H9 (cell line): ENCODE measurements around the gene IGF2R. TPM values are rescaled to one million over a fixed set of nuclear protein-coding genes. Genes with fewer than 3 reads are reported as not detected.

Source experiments
- DNase-seq: peaks from one replicate; pipeline ENCODE4 v3.0.0-alpha.2; 2017
- H2AFZ ChIP-seq: one replicate; pipeline ENCODE4 v1.6.1; 2013; ENCODE audit warnings: mild to moderate bottlenecking, low read length, control low read depth, moderate library complexity
- H2AK5ac ChIP-seq: 2 replicates; pipeline ENCODE4 v1.6.1; 2013; ENCODE audit warnings: low read length, control low read depth, mixed read lengths; ENCODE audit not compliant: insufficient read length
- H2BK120ac ChIP-seq: one replicate; pipeline ENCODE4 v1.6.1; 2013; ENCODE audit warnings: low read depth, mild to moderate bottlenecking, low read length, control low read depth, inconsistent platforms; ENCODE audit not compliant: poor library complexity, severe bottlenecking
- H2BK12ac ChIP-seq: 2 replicates; pipeline ENCODE4 v1.6.1; 2013; ENCODE audit warnings: low read length, control low read depth, mixed read lengths, low read depth; ENCODE audit not compliant: insufficient read length
- H2BK15ac ChIP-seq: 2 replicates; pipeline ENCODE4 v1.6.1; 2013; ENCODE audit warnings: low read depth, low read length, control low read depth
- H2BK20ac ChIP-seq: one replicate; pipeline ENCODE4 v1.6.1; 2013; ENCODE audit warnings: low read depth, mild to moderate bottlenecking, low read length, control low read depth, inconsistent platforms; ENCODE audit not compliant: poor library complexity, severe bottlenecking
- H2BK5ac ChIP-seq: 2 replicates; pipeline ENCODE4 v1.6.1; 2013; ENCODE audit warnings: low read length, control low read depth, mixed read lengths; ENCODE audit not compliant: insufficient read length
- H3K14ac ChIP-seq: 2 replicates; pipeline ENCODE4 v1.6.1; 2013; ENCODE audit warnings: low read length, control low read depth; ENCODE audit not compliant: insufficient read depth
- H3K18ac ChIP-seq: 2 replicates; pipeline ENCODE4 v1.6.1; 2013; ENCODE audit warnings: low read depth, mild to moderate bottlenecking, mixed read lengths, low read length, control low read depth; ENCODE audit not compliant: insufficient read length
- H3K23ac ChIP-seq: 2 replicates; pipeline ENCODE4 v1.6.1; 2013; ENCODE audit warnings: low read length, control low read depth, mixed read lengths, low read depth; ENCODE audit not compliant: insufficient read length
- H3K23me2 ChIP-seq: 2 replicates; pipeline ENCODE4 v1.6.1; 2013; ENCODE audit warnings: low read depth, mild to moderate bottlenecking, mixed read lengths, low read length, control low read depth; ENCODE audit not compliant: insufficient read length, poor library complexity, severe bottlenecking
- H3K27ac ChIP-seq: 2 replicates; pipeline ENCODE4 v1.5.1; 2013; ENCODE audit warnings: low read length, control low read depth, mixed read lengths, low read depth; ENCODE audit not compliant: insufficient read length
- H3K27me3 ChIP-seq: 2 replicates; pipeline ENCODE4 v1.6.1; 2013; ENCODE audit warnings: low read length, control low read depth, inconsistent platforms; ENCODE audit not compliant: insufficient read depth
- H3K4ac ChIP-seq: 2 replicates; pipeline ENCODE4 v1.6.1; 2013; ENCODE audit warnings: low read depth, mild to moderate bottlenecking, control low read depth, inconsistent platforms, low read length, moderate library complexity
- H3K4me1 ChIP-seq: 2 replicates; pipeline ENCODE4 v1.6.1; 2013; ENCODE audit warnings: low read length, control low read depth, inconsistent platforms; ENCODE audit not compliant: insufficient read depth
- H3K4me2 ChIP-seq: 2 replicates; pipeline ENCODE4 v1.6.1; 2013; ENCODE audit warnings: low read length, control low read depth, mixed read lengths; ENCODE audit not compliant: insufficient read length, insufficient read depth
- H3K56ac ChIP-seq: 2 replicates; pipeline ENCODE4 v1.6.1; 2013; ENCODE audit warnings: low read depth, mild to moderate bottlenecking, mixed read lengths, low read length, control low read depth; ENCODE audit not compliant: insufficient read length
- H3K79me1 ChIP-seq: 2 replicates; pipeline ENCODE4 v1.6.1; 2013; ENCODE audit warnings: low read depth, mild to moderate bottlenecking, moderate library complexity, low read length, control low read depth, inconsistent platforms; ENCODE audit not compliant: insufficient read depth, poor library complexity, severe bottlenecking
- H3K79me2 ChIP-seq: 2 replicates; pipeline ENCODE4 v1.6.1; 2013; ENCODE audit warnings: low read length, control low read depth, inconsistent platforms; ENCODE audit not compliant: insufficient read depth
- H3K9ac ChIP-seq: 2 replicates; pipeline ENCODE4 v1.6.1; 2013; ENCODE audit warnings: low read length, control low read depth, mixed read lengths; ENCODE audit not compliant: insufficient read length; ENCODE audit errors: extremely low read depth
- H3K9me3 ChIP-seq: one replicate; pipeline ENCODE4 v1.6.1; 2013; ENCODE audit warnings: low read depth, low read length, inconsistent platforms; ENCODE audit not compliant: control insufficient read depth
- H3T11ph ChIP-seq: one replicate; pipeline ENCODE4 v1.6.1; 2013; ENCODE audit warnings: mild to moderate bottlenecking, low read length, control low read depth, inconsistent platforms
- H4K20me1 ChIP-seq: one replicate; pipeline ENCODE4 v1.6.1; 2013; ENCODE audit not compliant: control insufficient read depth, insufficient read length, insufficient read depth
- H4K5ac ChIP-seq: 2 replicates; pipeline ENCODE4 v1.6.1; 2013; ENCODE audit warnings: low read depth, mild to moderate bottlenecking, mixed read lengths, low read length, control low read depth; ENCODE audit not compliant: insufficient read length
- H4K8ac ChIP-seq: replicated peaks from 2 replicates; pipeline ENCODE4 v1.6.1; 2013; ENCODE audit warnings: low read length, control low read depth, mixed read lengths, low read depth; ENCODE audit not compliant: insufficient read length
- H4K91ac ChIP-seq: 2 replicates; pipeline ENCODE4 v1.6.1; 2013; ENCODE audit warnings: low read depth, mild to moderate bottlenecking, moderate library complexity, mixed read lengths, low read length, control low read depth; ENCODE audit not compliant: insufficient read length
- H3K27ac Mint-ChIP-seq, 3 experiments: 2 replicates in 2 of 3; 3 replicates in 1 of 3; pipeline ENCODE4 v1.8.0; 2020 to 2021; ENCODE audit warnings: mixed read lengths in 3 of 3, mild to moderate bottlenecking in 1 of 3, moderate library complexity in 1 of 3
- H3K27me3 Mint-ChIP-seq: 2 replicates; pipeline ENCODE4 v1.8.0; 2021; ENCODE audit warnings: low read depth, mild to moderate bottlenecking, moderate library complexity, mixed read lengths
- H3K36me3 Mint-ChIP-seq, 3 experiments: 2 replicates in 2 of 3; 3 replicates in 1 of 3; pipeline ENCODE4 v1.8.0; 2020 to 2021; ENCODE audit warnings: low read depth in 3 of 3, mixed read lengths in 3 of 3; ENCODE audit not compliant: insufficient read depth in 1 of 3
- H3K4me1 Mint-ChIP-seq, 2 experiments: 2 replicates each; pipeline ENCODE4 v1.8.0; 2020; ENCODE audit warnings: mixed read lengths in 2 of 2
- H3K4me3 Mint-ChIP-seq, 2 experiments: 2 replicates in 1 of 2; 3 replicates in 1 of 2; pipeline ENCODE4 v1.8.0; 2020 to 2021; ENCODE audit warnings: mild to moderate bottlenecking in 2 of 2, mixed read lengths in 2 of 2, moderate library complexity in 1 of 2
- H3K9me3 Mint-ChIP-seq, 2 experiments: 2 replicates in 1 of 2; 3 replicates in 1 of 2; pipeline ENCODE4 v1.8.0; 2020; ENCODE audit warnings: mild to moderate bottlenecking in 2 of 2, mixed read lengths in 2 of 2, moderate library complexity in 1 of 2
- CTCF ChIP-seq: fragments of 200-600 bp; sonication (generic); conservative IDR thresholded peaks from 3 replicates; pipeline ENCODE4 v1.8.0; 2021; ENCODE audit warnings: antibody characterized with exemption, mild to moderate bottlenecking
- WGBS: extraction: QIAGEN DNeasy Blood & Tissue Kit; methylation state at CpG from one replicate; pipeline ENCODE4 v1.1.7; 2013; ENCODE audit warnings: missing lambda C conversion rate, low lambda C conversion rate, mixed read lengths; ENCODE audit not compliant: insufficient read length; ENCODE audit errors: extremely low coverage; 5-methylcytosine and 5-hydroxymethylcytosine counted together
- total RNA-seq: library from RNA; stranded (reverse); gene quantifications from 2 replicates; pipeline ENCODE4 v1.2.1, GENCODE V29; 2021

Gene IGF2R
- total RNA-seq, 1 experiment from 2014 or later = 66.7 TPM

GRCh38 chr6:160035241-160035640 lies 66.4 kb downstream of the IGF2R start:
- H3K27ac Mint-ChIP-seq = no peak overlapping the region

More at GRCh38 chr6:160035241-160035640, 66.4 kb downstream of the IGF2R start:
- Histone ChIP-seq H3K18ac (no peak overlapping the region), H3K4ac (no peak overlapping the region), H2BK15ac (no peak overlapping the region), H3K9me3 (no peaks in the 10 kb centered on the region), H4K91ac (no peak overlapping the region), H3K79me1 (no peaks in the 10 kb centered on the region), H2BK120ac (no peak overlapping the region), H4K5ac (no peak overlapping the region), H3K14ac (no peak overlapping the region), H3K56ac (no peak overlapping the region), H3K4me1 (no peaks in the 10 kb centered on the region), H2BK20ac (no peak overlapping the region), H2AK5ac (no peak overlapping the region), H2BK12ac (no peak overlapping the region), H3K23me2 (no peaks in the 10 kb centered on the region), H3K79me2 (no peaks in the 10 kb centered on the region), H3K23ac (no peak overlapping the region), H4K8ac (no peak overlapping the region), H3K27me3 (no peaks in the 10 kb centered on the region; the same call in 1 of the 2 replicates), H2BK5ac (no peak overlapping the region), H2AFZ (no peak overlapping the region), H3K27ac (no peak overlapping the region), H3T11ph (no peak overlapping the region), H3K9ac (no peak overlapping the region), H3K4me2 (no peak overlapping the region), H4K20me1 (no peaks in the 10 kb centered on the region)
- peaks cover 39 to 68% (median 59%) of the 10 kb centered on the region in 3 experiments; a peak in 6 of 7 replicates for H3K36me3 Mint-ChIP-seq
- no peak for TF ChIP-seq CTCF
- no peaks in the 10 kb centered on the region for H3K27me3 Mint-ChIP-seq
- WGBS = no CpG with 5 or more reads among the region's 7 CpGs
- H3K9me3 Mint-ChIP-seq = no peaks in the 10 kb centered on the region
- H3K4me3 Mint-ChIP-seq = no peak overlapping the region
- H3K4me1 Mint-ChIP-seq = no peaks in the 10 kb centered on the region; a peak in 2 of 4 replicates
- no peak for DNase-seq
